Liver (tissue), 3 donors: Measurements from ENCODE around the gene GOSR2.

ENCODE experiments used
- CTCF ChIP-seq: fragments of 150-350 bp; IDR thresholded peaks from 2 replicates; pipeline ENCODE4 v1.5.1; 2017; ENCODE audit warnings: improper control_type of control experiment, low read depth, low read length; ENCODE audit not compliant: missing input control
- TAF1 ChIP-seq: conservative IDR thresholded peaks from 2 replicates; pipeline ENCODE4 v1.6.1; 2016; ENCODE audit warnings: antibody characterized with exemption, mild to moderate bottlenecking
- YY1 ChIP-seq: IDR thresholded peaks from 2 replicates; pipeline ENCODE4 v1.6.1; 2016; ENCODE audit warnings: antibody characterized with exemption, mild to moderate bottlenecking
- ZBTB33 ChIP-seq: IDR thresholded peaks from 2 replicates; pipeline ENCODE4 v1.6.1; 2016; ENCODE audit warnings: antibody characterized with exemption
- donor health status: healthy.
- donor health status: healthy.

- no peak for TF ChIP-seq CTCF
- TF ChIP-seq ZBTB33 = no peak
- TF ChIP-seq YY1 = no peak
- TF ChIP-seq TAF1 = no peak
Measured at GRCh38 chr17:46972346-46972745, 49.4 kb downstream of the GOSR2 start.
